HEK293 (cell line): Measurements from ENCODE around the gene ACACB.

Experiments used
- CTCF ChIA-PET: fragments of 350-600 bp; formaldehyde crosslinking; extraction: SDS; loops from one replicate; lab custom pipeline; 2021; ENCODE audit warnings: antibody characterized with exemption; lab: Yijun Ruan, JAX
- POLR2A ChIA-PET: fragments of 300-600 bp; formaldehyde crosslinking; extraction: SDS; loops from one replicate; lab custom pipeline; 2020; ENCODE audit warnings: antibody characterized with exemption, inconsistent platforms; lab: Yijun Ruan, JAX
- H3K27ac ChIP-seq: fragments of 200-500 bp; sonication (Bioruptor generic); 2 replicates; pipeline ENCODE4 v1.5.1; 2014; ENCODE audit warnings: low read depth, low read length, control low read depth, inconsistent platforms; ENCODE audit errors: extremely low read depth
- H3K36me3 ChIP-seq, 2 experiments: fragments of 200-500 bp in 1 of 2; sonication (Bioruptor generic) in 1 of 2; 1 replicate in 1 of 2; 2 replicates in 1 of 2; pipeline ENCODE4 v1.5.1; 2014 to 2017; ENCODE audit warnings: inconsistent platforms in 2 of 2, low read length in 2 of 2; ENCODE audit not compliant: control insufficient read depth in 2 of 2, insufficient read depth in 1 of 2
- H3K4me1 ChIP-seq: fragments of 200-500 bp; sonication (Bioruptor generic); 2 replicates; pipeline ENCODE4 v1.5.1; 2014; ENCODE audit warnings: mild to moderate bottlenecking, low read length, inconsistent platforms; ENCODE audit not compliant: control insufficient read depth, insufficient read depth
- H3K4me3 ChIP-seq: 2 replicates; pipeline ENCODE4 v1.5.1; 2011; ENCODE audit warnings: low read depth, mild to moderate bottlenecking, control low read depth, low read length, moderate library complexity
- H3K9me3 ChIP-seq: fragments of 200-500 bp; sonication (Bioruptor generic); 2 replicates; pipeline ENCODE4 v1.5.1; 2014; ENCODE audit warnings: low read depth, low read length, inconsistent platforms; ENCODE audit not compliant: control insufficient read depth, insufficient read depth
- BCL11B ChIP-seq: fragments of 450-650 bp; formaldehyde crosslinking; IDR thresholded peaks from 2 replicates; pipeline ENCODE4 v1.5.1; 2016; ENCODE audit warnings: low read depth, missing biosample characterization, missing genetic modification characterization
- CTCF ChIP-seq: fragments of 450-650 bp; formaldehyde crosslinking; IDR thresholded peaks from 2 replicates; pipeline ENCODE4 v1.5.1; 2016; ENCODE audit warnings: missing biosample characterization, missing genetic modification characterization
- EGR2 ChIP-seq: fragments of 450-650 bp; formaldehyde crosslinking; IDR thresholded peaks from 2 replicates; pipeline ENCODE4 v1.5.1; 2016; ENCODE audit warnings: low read depth, missing biosample characterization, missing genetic modification characterization
- ELK4 ChIP-seq: IDR thresholded peaks from 2 replicates; pipeline ENCODE4 v1.6.1; 2011; ENCODE audit warnings: mild to moderate bottlenecking, low read depth, low read length, borderline replicate concordance
- FEZF1 ChIP-seq: fragments of 450-650 bp; formaldehyde crosslinking; IDR thresholded peaks from 2 replicates; pipeline ENCODE4 v1.5.1; 2016; ENCODE audit warnings: missing biosample characterization, missing genetic modification characterization
- HIC1 ChIP-seq: fragments of 450-650 bp; formaldehyde crosslinking; IDR thresholded peaks from 2 replicates; pipeline ENCODE4 v1.5.1; 2016; ENCODE audit warnings: missing biosample characterization, missing genetic modification characterization
- INSM2 ChIP-seq: fragments of 450-650 bp; formaldehyde crosslinking; IDR thresholded peaks from 2 replicates; pipeline ENCODE4 v1.5.1; 2016; ENCODE audit warnings: missing biosample characterization, missing genetic modification characterization
- WT1 ChIP-seq: fragments of 450-650 bp; formaldehyde crosslinking; IDR thresholded peaks from 2 replicates; pipeline ENCODE4 v1.5.1; 2016; ENCODE audit warnings: missing biosample characterization, missing genetic modification characterization
- ZBTB8A ChIP-seq: fragments of 450-650 bp; formaldehyde crosslinking; IDR thresholded peaks from 2 replicates; pipeline ENCODE4 v1.5.1; 2016; ENCODE audit warnings: missing biosample characterization, missing genetic modification characterization
- ZNF121 ChIP-seq: fragments of 450-650 bp; formaldehyde crosslinking; IDR thresholded peaks from 2 replicates; pipeline ENCODE4 v1.5.1; 2016; ENCODE audit warnings: missing biosample characterization, missing genetic modification characterization
- ZNF174 ChIP-seq: fragments of 450-650 bp; formaldehyde crosslinking; IDR thresholded peaks from 2 replicates; pipeline ENCODE4 v1.5.0; 2017; ENCODE audit warnings: missing biosample characterization, mild to moderate bottlenecking, missing genetic modification characterization
- ZNF214 ChIP-seq: fragments of 450-650 bp; formaldehyde crosslinking; IDR thresholded peaks from 2 replicates; pipeline ENCODE4 v1.5.1; 2017; ENCODE audit warnings: missing biosample characterization, mild to moderate bottlenecking, missing genetic modification characterization, borderline replicate concordance
- ZNF23 ChIP-seq: fragments of 450-650 bp; formaldehyde crosslinking; IDR thresholded peaks from 2 replicates; pipeline ENCODE4 v1.5.1; 2016; ENCODE audit warnings: missing biosample characterization, missing genetic modification characterization, borderline replicate concordance
- ZNF398 ChIP-seq: fragments of 450-650 bp; formaldehyde crosslinking; IDR thresholded peaks from 2 replicates; pipeline ENCODE4 v1.5.1; 2017; ENCODE audit warnings: missing biosample characterization, missing genetic modification characterization
- ZNF416 ChIP-seq: fragments of 450-650 bp; formaldehyde crosslinking; IDR thresholded peaks from 2 replicates; pipeline ENCODE4 v1.5.1; 2016; ENCODE audit warnings: missing biosample characterization, missing genetic modification characterization
- ZNF488 ChIP-seq: fragments of 450-650 bp; formaldehyde crosslinking; IDR thresholded peaks from 2 replicates; pipeline ENCODE4 v1.5.1; 2016; ENCODE audit warnings: missing biosample characterization, missing genetic modification characterization
- ZNF514 ChIP-seq: fragments of 450-650 bp; formaldehyde crosslinking; IDR thresholded peaks from 2 replicates; pipeline ENCODE4 v1.5.1; 2016; ENCODE audit warnings: missing biosample characterization, missing genetic modification characterization
- ZNF549 ChIP-seq: fragments of 450-650 bp; IDR thresholded peaks from 2 replicates; pipeline ENCODE4 v1.5.1; 2018; ENCODE audit warnings: missing biosample characterization, missing genetic modification characterization, mild to moderate bottlenecking, inconsistent platforms, moderate library complexity
- ZNF580 ChIP-seq: fragments of 450-650 bp; formaldehyde crosslinking; IDR thresholded peaks from 2 replicates; pipeline ENCODE4 v1.5.1; 2016; ENCODE audit warnings: missing biosample characterization, missing genetic modification characterization
- ZNF596 ChIP-seq: fragments of 450-650 bp; IDR thresholded peaks from 2 replicates; pipeline ENCODE4 v1.5.0; 2018; ENCODE audit warnings: missing biosample characterization, mild to moderate bottlenecking, missing genetic modification characterization, moderate library complexity
- ZNF626 ChIP-seq: fragments of 450-650 bp; sonication (Bioruptor Pico); formaldehyde crosslinking; IDR thresholded peaks from 2 replicates; pipeline ENCODE4 v1.5.1; 2018; ENCODE audit warnings: missing biosample characterization, missing genetic modification characterization, inconsistent platforms
- ZNF664 ChIP-seq: fragments of 450-650 bp; formaldehyde crosslinking; IDR thresholded peaks from 2 replicates; pipeline ENCODE4 v1.5.1; 2016; ENCODE audit warnings: missing biosample characterization, missing genetic modification characterization
- ZNF747 ChIP-seq: fragments of 450-650 bp; formaldehyde crosslinking; IDR thresholded peaks from 2 replicates; pipeline ENCODE4 v1.5.1; 2016; ENCODE audit warnings: missing biosample characterization, missing genetic modification characterization
- ZNF792 ChIP-seq: fragments of 450-650 bp; formaldehyde crosslinking; IDR thresholded peaks from 2 replicates; pipeline ENCODE4 v1.5.1; 2016; ENCODE audit warnings: missing biosample characterization, missing genetic modification characterization
- ZSCAN18 ChIP-seq: fragments of 450-650 bp; formaldehyde crosslinking; IDR thresholded peaks from 2 replicates; pipeline ENCODE4 v1.5.1; 2016; ENCODE audit warnings: missing biosample characterization, missing genetic modification characterization
- ZSCAN23 ChIP-seq: fragments of 450-650 bp; formaldehyde crosslinking; IDR thresholded peaks from 2 replicates; pipeline ENCODE4 v1.5.1; 2016; ENCODE audit warnings: missing biosample characterization, missing genetic modification characterization

Gene ACACB

GRCh38 chr12:109304485-109304884, 188.1 kb downstream of the ACACB start (continued):
- no peak for TF ChIP-seq ZSCAN18 (tag by site-specific recombination)
- no peak for TF ChIP-seq ZNF174 (tag by site-specific recombination)
- TF ChIP-seq ZNF23 (tag by site-specific recombination), result no peak
- TF ChIP-seq ZNF792 (tag by site-specific recombination), result no peak
- TF ChIP-seq CTCF (tag by site-specific recombination), result no peak
- no peak for TF ChIP-seq ZSCAN23 (tag by site-specific recombination)
- no peak for TF ChIP-seq BCL11B
- TF ChIP-seq ELK4, result no peak
- peak; percentile 76 for TF ChIP-seq ZBTB8A (tag by site-specific recombination)
- TF ChIP-seq ZNF398, result no peak
- no peak for TF ChIP-seq ZNF488 (tag by site-specific recombination)
- TF ChIP-seq ZNF549 (tag by site-specific recombination), result no peak
- TF ChIP-seq ZNF747, result no peak
- no peak for TF ChIP-seq ZNF596 (tag by site-specific recombination)
- peak; percentile 88 for TF ChIP-seq EGR2
- TF ChIP-seq INSM2, result no peak
- no peak for TF ChIP-seq ZNF664 (tag by site-specific recombination)
- TF ChIP-seq ZNF416 (tag by site-specific recombination), result no peak

- CTCF ChIA-PET, result interaction anchor here (1.0 kb wide), 1 partner anchor 40 kb away, joined by 6 read pairs; no protein-coding TSS in a partner anchor
- H3K36me3 ChIP-seq, result no peaks in the 10 kb centered on the region
- H3K4me3 ChIP-seq, result no peak overlapping the region
- no peaks in the 10 kb centered on the region for H3K9me3 ChIP-seq
- no peak overlapping the region for H3K27ac ChIP-seq
- POLR2A ChIA-PET, result no interaction called here
- peaks cover 8% of the 10 kb centered on the region for H3K4me1 ChIP-seq
- no peak for TF ChIP-seq ZNF514
- no peak for TF ChIP-seq ZNF626 (tag by site-specific recombination)
- no peak for TF ChIP-seq ZNF488 (tag by site-specific recombination)
- peak; percentile 28; the same call in 1 of the 2 replicates for TF ChIP-seq WT1 (tag by site-specific recombination)
- TF ChIP-seq ZNF121 (tag by site-specific recombination), result no peak
- TF ChIP-seq ZNF214 (tag by site-specific recombination), result no peak
- no peak for TF ChIP-seq ZNF580 (tag by site-specific recombination)
- no peak for TF ChIP-seq HIC1 (tag by site-specific recombination)
- no peak for TF ChIP-seq FEZF1 (tag by site-specific recombination)
Measured at GRCh38 chr12:109305547-109305946, 189.2 kb downstream of the ACACB start.
